GM18519 (cell line): Measurements from ENCODE around the gene PDZRN3.

Source experiments
- ATAC-seq: cut with Tn5 transposase; IDR thresholded peaks from one replicate; pipeline ENCODE4 v1.9.1; 2021; ENCODE audit warnings: mild to moderate bottlenecking, moderate library complexity; ENCODE audit not compliant: unreplicated experiment, low FRiP score

The PDZRN3 gene

DNA sequence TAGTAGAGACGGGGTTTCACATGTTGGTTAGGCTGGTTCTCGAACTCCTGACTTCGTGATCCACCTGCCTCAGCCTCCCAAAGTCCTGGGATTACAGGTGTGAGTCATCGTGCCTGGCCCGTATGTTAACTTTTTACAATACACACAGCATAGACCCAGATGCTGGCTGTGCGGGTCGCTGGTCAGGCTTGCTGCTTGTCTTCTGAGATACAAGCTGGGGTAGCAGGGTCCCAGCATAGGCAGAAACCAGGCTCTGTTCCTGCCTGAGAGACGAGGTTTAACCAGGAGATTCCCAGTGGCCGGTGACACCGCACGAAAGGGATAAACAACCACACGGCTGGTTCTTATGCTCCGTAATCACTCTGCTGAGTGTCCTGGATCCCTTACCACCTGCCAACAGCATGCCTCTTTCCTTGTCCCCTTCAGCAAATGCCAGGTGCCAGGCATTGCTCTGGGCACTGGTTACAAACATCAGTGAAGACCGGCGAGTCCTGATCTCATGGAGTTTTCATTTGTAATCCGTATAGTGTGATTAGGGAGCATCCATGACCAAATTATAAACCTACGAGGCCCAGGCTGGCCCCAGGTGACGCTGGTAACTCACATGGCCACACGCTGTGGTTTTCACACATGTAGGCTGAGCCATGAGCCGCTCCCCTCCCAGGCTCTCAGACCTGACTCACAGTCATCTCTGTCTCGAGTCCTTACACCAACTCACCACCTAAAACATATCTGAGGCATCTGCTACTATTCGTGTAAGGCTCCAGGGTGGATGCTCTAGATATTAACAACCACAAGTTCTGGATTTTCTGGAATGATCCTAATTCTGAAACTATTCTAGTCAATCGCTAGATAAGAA, 125.7 kb downstream of the PDZRN3 start:
- no peak for ATAC-seq

DNA sequence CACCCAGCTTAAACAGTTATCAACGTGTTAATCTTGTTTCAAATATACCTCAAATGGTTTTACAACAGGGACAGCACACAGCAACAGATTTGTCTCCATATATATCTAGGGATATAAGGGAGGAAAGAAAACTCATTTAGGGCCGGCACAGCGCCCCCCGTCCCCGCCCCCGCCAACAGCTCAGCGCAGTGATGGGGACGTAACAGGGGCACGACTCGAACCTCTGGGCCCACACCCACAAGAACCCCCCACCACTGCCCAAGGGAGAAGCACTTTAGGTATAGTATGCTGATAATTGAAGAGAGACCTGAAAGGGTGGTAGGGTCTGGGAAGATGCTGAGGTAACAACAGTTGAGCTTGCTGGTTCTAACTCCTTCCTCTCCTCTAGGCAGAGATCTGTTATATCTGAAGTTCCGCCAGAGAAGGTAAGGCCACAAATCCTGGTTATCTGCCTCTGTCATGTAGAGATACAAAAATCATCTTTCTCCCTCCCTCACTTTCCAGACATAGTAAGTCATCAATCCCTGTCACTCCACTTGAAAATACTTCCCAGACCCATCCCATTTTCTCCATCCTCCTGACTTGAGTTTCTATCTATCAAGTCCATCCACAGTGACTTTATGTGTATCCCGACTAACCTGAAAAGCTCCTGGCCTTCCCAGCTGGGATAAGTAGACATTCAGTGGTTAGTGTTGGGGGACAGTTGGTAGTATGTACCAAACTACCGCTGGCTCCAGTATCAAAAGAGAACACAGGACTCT, 126.9 kb downstream of the PDZRN3 start:
- no peak for ATAC-seq

DNA sequence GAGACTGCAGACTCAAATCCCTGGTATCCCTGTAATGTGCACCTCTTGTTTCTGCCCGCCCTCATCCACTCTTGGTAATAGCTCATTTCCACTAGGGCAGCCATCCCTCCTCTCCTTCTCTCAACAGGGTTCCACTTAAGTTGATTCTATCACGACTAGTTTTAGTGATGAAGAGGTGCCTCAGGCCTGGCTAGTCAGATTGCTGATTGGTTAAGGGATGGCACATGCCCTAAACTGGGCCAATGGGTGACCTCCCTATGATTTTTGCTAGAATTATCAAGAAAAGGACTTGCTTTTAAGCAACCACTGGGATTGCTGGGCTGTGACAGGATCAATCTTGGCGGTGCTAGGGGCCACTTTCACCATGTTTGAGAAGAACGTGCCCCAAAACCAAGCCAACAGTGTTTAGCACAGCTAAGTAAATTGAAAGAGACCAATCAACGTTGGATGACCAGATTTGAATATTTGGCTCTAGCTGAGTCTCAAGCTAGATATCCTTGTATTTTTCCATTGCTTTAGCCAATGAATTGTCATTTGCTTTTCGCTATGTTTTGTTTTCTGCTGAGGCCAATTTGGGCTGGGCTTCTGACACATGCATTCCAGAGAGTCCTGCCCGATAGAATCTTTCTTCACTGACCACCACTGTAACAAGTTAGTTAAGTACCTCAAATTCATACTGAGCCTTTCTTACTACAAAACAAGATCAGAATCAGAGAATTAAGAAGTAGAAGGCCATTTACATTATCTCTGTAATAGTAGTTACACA, 131.0 kb downstream of the PDZRN3 start:
- no peak for ATAC-seq

DNA sequence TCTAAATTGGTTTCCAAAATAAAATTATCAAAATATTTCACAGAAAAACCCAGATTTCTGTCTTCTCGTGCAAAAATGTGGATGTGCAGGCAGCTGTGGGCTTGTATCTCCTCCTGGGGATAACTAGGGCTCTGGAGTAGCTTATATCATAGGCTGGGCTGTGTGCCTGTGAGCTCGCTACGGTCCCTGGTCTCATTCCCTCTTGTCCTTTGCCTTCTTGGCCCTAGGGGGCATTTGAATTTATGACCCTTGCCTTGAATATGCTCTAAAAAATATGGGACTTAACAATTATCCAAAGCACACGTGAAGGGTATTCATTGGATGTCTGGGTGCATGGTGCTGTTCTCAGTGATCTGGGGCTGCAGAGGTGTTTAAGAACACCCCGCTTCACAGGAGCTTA, 132.6 kb downstream of the PDZRN3 start:
- ATAC-seq: no peak

DNA sequence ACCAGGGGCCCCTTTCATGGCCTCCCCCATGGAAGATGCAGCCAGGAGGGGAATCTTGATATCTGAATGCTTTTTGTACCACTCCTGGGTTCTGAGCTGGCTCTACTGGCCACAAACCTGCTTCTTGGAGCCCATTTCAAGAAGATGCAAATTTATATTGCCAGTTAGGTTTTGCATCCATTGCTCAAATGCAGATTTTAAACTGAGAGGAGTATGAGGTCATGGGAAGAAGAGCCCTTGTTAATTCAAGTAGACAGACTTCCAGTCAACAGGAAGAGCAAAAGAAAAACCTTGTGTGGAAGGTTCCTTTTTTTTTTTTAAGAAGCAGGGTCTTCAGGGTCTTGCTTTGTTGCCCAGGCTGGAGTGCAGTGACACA, 133.5 kb downstream of the PDZRN3 start:
- no peak for ATAC-seq

DNA sequence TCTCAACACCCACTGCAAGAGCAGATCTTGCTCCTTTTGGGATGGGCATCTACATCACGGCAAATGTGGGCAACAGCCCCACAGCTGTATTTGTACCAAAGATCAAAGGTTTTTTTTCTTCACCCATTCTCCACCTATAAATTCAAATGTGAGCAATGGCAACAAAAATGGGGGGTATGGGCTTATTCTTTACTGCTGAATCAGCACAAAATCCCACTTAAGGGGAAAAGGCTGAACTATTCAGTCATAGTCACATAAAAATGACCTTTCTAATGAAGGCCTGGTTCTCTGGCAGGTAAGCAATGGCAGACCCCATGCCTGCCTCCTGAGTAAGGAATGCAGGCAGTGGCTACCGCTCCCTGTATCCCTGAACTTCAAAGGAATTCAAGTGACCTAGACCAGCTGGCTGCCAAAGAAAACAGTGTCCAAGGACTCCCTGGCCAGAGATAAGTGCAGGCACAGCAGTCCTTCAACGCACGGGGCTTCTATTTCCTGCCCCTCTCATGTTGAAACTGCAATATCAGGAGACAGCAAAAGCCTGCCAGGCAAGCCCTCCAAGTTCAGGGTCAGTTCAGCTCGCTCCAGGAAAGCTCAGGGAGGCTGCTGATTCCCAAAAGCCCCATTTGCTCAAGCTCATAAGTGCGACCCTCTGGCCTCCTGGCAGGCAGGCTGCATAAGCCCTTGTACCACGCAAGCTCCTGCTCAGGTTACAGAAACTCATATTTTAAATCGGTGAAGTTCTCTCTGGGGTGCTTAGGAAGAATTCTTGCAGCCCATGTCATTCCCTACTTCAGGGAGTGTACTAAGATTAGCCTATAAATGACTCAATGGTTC, 134.1 kb downstream of the PDZRN3 start:
- no peak for ATAC-seq

DNA sequence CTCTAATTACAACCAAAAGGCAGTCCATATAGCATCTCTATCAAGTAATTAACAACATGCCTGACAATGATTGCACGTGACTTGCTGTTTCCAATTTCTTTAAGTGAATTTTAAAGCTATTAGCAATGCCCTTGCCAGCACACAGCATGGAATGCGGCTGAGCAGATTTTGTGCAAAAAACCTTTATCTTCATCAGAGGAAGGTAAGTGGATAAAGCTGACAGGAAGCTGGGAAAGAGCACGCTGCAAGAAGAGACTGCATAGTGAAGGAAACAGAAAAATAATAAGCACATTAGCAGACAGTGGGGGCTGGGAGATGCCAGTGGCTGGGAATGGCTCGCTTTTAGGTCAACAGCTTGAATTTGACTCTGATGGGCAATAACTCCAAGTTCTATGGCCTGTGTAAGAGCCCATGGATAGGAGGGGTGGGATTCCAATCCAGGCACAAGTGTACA, 138.8 kb downstream of the PDZRN3 start:
- no peak for ATAC-seq

DNA sequence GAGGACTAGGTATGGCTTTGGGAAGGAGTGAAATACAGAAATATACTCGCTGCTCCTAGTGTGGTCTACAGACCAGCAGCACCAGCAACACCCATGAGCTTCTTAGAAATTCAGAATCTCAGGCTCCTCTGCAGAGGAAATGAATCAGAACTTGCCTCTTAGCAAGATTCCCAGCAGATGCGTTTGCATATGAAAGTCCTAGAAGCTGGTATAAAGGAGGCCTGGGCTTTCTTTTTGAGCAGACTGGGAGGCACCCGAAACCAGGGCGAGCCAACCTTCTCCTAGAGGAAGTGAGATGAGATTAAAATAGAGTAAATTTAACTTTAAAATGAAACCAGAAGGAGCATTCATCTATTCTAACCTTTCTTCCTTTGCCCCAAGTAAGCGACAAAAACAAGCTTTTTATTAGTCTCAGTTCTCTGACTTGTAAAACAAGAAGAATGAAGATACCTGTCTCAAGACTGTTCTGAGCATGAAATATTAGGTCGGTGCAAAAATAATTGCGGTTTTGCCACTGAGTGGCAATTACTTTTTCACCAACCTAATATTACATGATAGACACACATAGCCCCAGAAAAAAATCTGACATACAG, 140.0 kb downstream of the PDZRN3 start:
- peak; percentile 77 for ATAC-seq

DNA sequence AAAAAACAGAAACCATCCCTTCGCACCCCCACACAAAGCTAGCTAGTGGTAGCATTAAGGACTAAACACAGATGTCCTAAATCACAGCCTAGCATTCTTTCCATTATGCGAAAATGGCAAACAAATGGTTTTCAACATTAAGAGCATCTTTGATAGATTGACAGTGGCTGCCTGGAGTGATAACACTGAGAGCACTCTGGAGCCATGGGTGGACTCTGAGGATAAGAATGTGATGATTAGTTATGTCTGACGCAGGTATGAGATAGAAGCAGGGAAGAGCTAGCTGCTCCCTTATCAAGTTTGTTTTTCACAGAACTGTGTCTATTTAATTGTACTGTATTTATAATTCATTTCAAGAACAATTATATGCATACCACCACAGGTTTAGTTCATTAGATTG, 142.9 kb downstream of the PDZRN3 start:
- no peak for ATAC-seq

DNA sequence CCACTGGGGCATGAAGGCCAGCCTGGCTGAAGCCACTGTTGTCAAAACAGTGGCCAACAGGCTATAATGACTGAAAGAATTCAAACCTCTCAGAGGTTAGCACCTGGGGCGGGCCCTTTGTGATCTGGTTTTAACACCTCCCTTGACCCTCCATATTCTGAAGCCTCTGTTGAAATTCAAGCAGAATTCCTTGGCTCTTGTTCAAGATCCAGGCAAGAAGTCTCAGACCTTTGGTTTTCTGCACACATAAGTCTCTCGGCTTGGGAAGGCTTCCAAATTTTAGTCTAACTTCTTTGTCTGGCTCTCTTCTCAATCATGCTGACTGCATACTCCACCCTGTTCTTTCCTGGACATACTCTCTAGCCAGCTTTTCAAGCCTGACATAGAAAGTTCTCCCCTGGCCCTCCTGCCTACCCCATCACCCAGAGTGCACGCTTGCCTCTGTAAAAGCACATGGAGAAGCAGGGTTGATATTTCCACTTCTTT, 144.5 kb downstream of the PDZRN3 start:
- no peak for ATAC-seq

DNA sequence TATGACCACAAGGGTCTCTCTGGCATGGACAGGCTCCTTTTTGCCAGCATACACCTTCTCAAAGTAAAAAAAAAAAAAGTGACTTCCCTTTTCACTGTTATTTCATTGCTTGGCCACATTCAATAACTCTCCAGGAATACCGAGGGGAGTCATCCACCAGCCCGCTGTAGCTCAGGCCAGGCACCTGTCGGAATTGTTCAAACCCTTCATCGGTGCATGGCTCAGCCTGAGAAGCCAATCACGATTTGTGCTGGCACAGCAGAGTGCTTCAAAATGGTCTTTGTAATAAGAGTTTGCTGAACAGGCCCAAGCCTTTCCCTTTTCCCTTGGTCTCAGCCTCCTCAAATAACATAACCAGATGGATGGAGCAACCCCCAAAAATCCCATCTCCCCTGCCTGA, 145.4 kb downstream of the PDZRN3 start:
- ATAC-seq: no peak

DNA sequence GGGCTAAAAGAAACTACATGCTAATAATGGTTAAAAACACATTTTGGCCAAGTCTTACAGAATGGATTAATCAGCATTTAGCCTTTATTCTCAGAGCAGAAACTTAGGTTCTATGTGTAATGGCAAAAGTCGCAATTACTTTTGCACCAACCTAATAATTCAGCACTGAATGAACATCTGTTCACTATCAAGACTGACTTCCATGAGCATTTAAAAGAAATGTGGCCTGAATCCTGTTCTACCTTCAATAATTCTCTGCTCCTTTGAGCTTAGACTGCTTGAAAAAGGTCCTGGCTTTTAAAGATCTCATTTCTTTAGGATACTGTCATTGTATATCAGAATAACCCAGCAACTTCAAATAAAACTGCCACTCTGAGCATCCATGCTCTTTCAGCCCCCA, 145.9 kb downstream of the PDZRN3 start:
- ATAC-seq: no peak

DNA sequence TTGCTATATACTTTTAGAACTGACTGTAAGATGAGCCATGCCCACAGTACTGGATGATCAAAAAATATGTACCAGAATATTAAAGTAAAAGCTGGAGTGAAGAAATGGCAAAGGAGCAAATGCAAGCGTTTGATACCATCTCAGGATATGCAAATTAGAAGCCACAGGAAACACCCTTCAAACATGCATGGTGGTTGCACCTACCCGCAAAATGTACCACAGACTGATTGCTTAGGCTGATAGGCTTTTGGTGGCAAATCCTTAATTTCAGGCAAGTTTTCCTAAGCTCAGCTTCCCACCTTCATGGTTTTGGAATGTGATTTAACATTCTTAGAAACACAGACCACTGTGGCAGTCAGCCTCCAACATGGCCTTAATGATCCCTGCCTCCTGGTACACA, 149.0 kb downstream of the PDZRN3 start:
- ATAC-seq: no peak

DNA sequence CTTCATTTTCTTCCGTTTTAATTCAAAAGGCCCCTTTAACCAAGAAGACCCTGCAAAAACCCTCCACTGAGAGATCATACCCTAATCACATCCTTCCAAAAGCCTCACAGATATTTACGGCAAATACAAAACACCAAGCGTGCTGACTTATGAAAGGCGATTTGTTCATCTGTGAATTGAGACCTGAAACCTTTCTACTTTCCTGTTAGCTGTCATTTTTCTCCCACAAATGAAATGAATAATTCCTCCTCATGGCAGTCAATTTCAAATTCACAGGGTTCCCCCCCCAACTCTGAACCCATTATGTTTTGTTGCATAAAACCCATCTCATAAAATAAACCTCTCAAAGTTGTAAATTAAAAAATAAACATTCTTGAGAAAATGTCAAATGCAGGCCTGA, 149.6 kb downstream of the PDZRN3 start:
- ATAC-seq: no peak

DNA sequence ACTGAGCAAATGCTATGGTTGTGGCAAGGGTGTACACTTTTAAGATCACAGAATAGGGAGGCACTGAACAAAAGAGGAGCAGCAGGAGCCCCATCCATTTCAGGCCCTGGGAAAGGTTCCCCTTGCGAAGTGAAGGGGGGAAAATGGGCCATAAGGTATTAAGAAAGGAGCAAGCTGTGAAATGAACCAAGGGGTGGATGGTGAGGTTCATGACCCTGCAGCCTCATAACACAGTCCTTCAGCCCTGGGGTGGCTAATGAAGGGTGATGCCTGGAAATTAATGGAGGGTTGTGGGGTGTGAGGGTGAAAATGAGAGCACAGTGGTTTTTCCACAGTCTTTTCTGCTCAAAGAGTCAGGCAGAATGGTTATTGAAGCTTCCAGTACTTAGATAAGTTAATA, 150.1 kb downstream of the PDZRN3 start:
- ATAC-seq: no peak

DNA sequence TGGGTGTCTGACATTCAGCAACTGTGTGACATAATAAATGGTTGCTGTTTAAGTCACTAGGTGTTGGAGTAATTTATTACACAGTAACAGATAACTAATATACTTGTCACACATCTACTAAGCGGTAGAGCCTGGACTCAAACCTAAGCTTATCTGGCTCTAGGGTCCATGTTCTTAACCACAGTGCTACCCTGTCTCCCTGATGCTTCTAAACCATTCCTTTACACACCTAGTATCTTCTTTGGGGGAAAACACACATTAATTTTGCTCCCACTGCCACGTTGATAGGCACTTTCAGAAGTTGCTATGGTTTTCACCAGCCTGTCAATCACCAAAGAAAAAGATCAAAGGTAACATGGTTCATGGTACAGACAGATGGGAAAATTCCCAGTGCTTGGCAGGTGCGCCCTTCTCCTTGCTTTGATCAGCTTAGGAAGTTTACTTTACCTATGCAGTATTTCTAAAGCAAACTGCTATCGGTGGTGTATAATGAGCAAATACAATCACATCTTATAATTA, 150.8 kb downstream of the PDZRN3 start:
- no peak for ATAC-seq

DNA sequence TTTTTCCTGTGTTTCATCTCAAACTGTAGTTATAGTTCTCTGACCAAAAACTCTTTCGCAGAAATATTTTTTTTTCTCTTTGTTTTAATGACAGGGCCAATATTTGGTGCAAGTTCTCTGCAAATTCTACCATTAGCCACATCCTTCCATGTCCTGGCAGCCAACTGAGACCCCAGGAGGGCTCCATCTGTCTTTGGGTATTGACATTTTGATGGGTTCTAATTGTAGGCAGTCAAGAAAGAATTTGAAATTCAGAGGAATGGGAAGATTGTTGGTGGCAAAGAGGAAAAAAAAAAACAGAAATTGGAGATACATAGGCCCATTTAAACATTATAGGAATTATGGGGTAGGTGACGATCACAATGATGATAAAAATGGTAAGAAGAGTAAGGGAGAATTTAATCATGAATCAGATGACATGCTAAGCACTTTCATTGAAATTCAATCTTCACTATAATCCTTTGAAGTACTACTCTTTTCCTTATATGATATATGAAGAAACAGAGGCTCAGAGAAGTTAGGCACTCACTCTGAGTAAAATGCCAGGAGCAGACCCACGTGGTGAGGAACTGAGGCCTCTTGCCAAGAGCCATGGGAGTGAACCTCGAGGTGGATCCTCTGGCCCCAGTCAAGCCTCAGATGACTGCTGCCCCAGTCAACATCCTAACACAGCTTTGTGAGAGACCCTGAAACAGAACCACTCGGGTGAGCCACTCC, 151.4 kb downstream of the PDZRN3 start:
- ATAC-seq: no peak

DNA sequence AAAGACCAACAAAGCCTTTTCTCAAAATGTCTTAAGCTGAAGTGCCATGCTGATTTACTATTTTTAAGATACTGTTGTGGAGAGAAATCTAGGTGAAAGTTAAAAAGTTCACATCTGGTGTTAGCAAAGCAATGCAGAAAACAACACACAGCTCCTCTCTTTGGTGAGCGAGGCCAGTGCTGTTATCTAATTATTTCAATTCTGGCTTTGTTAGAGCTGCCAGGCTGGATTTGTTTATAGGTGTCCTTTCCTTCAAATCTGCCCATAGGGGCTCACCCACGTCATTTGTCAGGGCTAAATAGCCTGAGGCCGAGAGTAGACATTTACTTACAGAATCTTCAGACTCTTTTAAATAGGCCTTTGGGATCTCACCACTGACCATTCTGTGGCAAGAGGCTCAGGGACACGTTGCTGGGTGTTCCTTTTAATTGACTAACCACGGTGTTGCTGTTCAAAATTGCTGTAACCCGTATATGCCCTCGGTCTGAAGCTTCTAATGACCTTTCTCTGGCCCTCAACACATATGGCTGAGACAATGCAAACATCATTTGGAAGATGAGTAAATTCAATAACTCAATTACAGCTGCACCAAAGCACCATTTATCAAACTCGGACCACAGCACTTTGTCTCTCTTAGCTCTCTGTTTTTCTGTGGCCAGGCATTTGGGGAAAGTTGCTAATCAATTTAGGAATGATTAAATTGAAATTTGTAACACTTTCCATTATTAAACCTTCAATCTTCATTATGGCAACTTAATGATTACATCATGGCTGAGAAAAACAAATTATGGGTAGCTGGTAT, 152.6 kb downstream of the PDZRN3 start:
- no peak for ATAC-seq
